ENCODE measurements around the gene MAP1LC3B.

Gene MAP1LC3B

DNA sequence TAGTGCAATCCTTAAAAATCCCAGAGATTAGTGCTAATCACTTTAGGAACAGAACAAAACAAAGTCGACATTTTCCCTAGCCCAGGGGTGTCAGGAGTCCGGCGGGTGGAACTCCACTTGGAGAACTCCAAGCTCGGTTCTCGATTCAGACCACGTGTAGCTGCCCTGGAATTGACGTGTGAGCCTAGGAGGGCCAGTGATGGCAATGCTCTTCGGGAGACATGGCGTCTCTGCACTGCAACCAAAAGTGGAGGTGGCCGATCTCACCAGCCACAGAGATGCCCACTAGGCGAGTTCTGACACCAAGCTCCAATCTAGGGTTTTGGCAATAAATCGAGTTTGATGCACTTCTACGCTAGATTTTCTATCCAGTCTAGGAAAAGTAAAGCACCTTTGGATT lies 17.6 kb downstream of the MAP1LC3B start:
- no peak for DNase-seq (ENCODE audit: low read depth)

DNA sequence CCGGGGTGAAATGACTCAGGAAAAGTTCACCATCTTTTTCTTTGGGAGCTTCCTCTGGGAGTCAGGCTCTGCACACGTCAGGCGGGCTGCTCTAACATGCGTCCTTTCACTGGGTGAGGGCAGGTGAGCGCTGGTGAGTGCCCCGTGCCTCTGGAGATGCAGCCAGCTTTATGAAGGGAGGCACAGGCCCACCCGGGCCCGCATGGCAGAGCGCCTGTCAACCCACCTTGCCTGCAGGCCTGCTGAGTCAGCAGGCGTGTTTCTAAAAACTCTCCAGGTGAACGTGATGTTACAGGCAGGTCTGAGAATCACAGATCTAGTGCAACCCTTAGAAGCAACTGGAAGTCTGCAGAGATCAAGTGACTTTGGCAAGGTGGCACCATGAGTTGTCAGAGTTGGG lies 18.4 kb downstream of the MAP1LC3B start:
- no peak for DNase-seq (ENCODE audit: low read depth)

DNA sequence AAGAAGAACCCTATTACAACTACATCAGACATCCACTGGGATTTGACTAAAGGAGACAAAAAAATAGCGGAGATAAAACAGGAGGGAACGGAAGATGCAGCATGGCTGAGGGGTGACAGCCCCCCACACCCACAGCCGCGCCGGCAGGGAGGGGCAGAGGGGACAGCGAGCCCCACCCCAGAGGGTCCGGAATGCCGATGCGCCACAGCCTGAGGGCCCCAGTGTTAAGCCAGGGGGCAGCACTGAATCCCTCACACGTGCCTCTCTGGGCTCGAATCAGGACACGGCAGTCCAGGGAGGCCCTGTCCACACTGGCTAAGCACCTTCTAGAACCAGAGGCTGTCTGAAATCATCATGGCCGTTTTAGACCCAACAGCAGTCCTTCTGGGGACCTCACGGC lies 18.8 kb downstream of the MAP1LC3B start:
- no peak for DNase-seq (ENCODE audit: low read depth)

DNA sequence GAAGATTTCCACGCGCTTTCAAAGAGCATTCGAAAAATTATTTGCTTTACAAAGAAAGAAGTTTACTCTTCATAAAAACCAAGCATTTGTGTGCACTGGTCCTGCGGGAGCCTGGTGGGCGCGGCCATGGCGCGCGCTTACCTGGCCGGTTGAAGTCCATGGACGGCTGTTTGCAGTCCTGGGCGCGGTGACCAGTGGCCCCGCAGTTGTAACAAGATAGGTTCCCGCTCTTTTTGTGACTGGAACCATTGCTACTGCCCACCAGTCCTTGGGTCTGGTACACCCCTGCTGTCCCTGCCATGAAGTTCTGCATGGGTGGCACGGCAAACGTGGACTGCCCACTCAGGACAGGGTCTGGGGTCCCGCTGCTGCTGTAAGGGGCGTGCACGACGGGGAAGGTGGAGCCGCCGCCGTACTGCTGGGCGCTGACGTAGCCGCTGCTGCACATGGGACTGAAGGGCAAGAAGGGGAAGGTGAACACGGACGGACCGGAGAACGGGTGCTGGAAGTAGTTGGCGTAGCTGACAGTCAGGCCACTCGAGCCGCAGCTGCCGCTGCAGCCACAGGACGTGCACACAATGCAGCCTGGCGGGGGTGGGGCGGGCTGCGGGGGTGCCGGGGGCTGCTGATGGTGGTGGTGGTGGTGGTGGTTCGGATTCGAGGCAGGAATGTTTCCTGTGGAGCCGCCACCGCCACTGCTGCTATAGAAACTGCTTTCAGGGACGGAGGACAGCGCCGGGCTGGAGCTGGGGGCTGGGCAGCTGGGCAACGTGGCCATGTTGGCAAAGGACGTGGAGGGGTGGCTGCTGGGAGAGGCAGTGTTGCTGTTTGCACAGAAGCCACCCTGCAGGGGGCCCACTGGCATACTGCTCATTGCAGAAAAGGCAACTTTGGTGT lies 19.5 kb downstream of the MAP1LC3B start:
- DNase-seq (ENCODE audit: low read depth): no peak

DNA sequence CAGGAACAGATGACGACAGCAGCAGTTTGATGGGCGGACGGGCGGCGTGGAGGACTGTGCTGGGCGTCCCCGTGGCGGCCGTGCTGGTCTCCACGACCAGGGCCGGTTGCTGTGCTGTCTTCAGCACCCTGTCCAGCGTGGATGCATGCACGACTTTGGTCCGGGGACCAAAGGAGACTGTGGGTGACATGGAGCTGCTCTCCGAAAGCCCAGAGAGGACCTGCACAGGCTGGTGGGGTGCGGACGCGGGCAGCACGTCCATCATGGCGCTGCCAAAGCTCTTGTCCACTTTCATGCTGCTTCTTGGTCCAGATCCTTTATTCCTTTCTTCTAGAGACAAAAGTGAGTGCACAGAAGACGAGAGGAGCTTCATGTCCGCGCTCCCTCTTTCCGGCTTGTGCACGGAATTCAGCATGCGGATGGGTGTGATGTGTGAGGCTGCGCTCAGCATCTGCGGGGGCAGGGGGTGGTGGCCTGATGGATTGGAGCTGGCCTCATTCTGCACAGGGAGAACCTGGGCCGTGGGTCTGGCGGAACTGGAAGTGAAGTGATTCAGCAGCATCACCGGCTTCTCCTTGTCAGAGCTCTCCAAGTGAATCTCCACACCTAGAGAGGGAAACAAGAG lies 20.3 kb downstream of the MAP1LC3B start:
- DNase-seq (ENCODE audit: low read depth): no peak

DNA sequence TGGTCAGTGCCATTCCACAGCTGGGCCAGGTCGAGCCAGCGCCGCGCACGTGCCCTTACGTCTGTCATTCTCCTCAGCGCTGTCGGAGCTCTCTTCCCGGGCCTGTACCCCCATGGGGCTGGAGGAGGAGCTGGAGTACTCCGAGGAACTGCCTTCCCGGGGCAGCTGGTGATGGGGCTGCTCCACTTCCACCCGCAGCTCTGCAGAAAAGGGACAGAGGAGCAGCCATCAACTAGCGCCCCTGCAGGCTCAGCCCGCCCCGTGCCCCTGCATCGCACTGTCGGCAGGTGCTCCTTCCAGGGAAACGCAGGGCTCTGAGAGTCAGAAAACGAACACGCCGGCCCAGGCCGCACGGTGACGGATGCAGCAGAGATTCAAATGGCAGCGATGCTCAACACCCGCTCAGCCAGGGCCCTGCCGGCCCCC lies 20.9 kb downstream of the MAP1LC3B start:
- DNase-seq (ENCODE audit: low read depth): no peak

DNA sequence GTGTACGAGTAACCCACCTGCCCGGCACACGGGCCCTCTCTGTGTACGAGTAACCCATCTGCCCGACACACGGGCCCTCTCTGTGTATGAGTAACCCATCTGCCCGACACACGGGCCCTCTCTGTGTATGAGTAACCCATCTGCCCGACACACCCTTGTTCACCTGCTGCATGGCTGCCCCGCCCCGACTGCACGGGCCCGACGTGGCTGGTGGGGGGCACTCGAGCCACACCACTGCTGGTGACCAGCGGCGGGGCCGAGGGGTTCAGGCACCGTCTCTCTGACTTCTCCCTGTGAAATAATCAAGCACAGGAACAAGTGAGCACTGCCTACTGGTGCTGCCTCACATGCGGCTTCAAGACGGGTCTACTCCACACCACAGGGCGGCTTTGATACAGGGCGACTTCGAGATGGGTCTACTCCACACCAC lies 22.1 kb downstream of the MAP1LC3B start:
- DNase-seq (ENCODE audit: low read depth): no peak

DNA sequence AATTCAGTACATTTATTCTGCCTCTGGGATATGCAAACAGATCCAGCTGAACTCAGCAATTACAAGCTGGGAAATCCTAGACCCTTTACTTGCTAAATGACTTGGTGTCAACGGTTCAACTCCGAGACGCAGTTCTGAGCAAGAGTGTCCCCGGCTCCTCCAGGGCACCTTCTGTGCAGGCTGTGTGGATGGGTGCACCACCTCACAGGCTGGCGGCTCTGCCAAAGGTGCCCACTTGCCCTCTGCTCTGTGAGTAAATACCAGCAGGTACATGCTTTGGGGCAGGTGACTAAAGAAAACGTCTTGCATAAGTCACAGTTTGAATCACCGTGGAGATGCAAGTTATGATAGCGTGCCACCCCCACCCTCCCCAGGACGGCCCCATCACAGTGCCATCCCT lies 23.3 kb downstream of the MAP1LC3B start:
- DNase-seq (ENCODE audit: low read depth): no peak

DNA sequence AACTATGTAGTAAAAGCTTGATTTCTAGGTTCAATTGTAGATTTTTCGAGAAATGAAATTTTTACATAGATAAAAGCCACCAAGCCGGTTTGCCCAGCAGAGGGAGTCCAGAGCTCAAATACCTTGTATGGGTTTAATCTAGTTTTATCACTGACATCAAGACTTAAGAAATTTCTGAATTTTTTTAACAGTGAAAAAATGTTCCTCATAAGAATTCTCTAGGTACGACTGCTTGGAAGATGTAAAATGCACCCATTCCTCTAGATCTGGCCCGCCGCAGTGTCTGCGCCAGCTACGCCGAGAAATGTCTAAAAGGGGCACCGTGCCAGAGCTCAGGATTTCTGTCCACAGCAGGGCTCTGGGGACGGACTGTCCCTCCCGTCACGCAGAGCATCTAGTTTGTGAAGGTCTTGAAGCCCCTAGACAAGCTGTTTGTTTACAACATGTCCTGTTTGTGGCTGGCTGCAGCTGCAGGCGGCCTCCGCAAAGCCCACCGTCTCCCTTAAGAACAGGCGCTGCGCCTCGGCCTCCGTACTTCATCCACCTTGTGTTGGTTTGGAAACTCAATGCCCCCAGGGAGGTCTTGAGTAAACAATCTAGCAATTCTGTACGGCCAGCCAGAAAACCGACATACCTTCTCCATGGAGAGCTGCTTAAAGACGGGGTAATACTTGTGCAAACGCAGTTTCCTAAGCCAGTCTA lies 24.8 kb downstream of the MAP1LC3B start:
- no peak for DNase-seq (ENCODE audit: low read depth)

DNA sequence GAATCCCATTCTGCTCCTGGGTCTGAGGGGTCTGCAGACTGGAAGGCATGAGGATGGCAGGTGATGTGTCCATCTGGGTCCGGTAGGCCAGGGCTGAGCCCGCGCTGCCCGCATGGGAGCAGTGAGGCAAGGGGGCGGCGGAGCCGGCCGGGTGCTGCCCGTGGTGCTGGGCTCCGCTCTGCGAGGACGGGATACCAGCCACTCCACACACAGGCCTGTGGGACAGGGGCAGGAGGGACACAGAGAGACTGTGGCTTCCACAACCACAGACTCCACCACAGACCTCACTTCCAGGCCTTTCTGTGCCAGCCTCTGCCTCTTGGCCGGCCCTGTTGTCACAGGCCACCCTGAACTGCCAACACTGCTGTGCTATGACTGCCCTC lies 25.4 kb downstream of the MAP1LC3B start:
- DNase-seq (ENCODE audit: low read depth): no peak

DNA sequence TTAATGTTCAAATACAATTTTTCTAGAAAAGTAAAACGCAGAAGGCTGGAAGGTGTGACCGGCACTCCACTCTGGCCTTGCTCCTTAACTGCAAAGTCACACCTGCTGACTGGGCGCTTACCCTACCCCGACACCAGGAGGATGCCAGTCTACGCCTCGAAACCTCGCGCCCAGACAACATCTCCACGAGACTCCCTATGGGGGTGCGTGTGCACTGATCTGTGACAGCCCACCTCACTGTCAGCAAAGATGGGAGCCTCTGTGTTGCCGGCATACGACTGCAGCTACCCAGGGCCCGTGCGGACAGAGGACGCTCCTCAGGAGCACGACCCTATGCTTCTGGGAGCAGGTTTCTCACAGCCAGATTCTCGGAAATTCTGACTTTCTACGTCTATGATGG lies 26.1 kb downstream of the MAP1LC3B start:
- DNase-seq (ENCODE audit: low read depth): no peak

DNA sequence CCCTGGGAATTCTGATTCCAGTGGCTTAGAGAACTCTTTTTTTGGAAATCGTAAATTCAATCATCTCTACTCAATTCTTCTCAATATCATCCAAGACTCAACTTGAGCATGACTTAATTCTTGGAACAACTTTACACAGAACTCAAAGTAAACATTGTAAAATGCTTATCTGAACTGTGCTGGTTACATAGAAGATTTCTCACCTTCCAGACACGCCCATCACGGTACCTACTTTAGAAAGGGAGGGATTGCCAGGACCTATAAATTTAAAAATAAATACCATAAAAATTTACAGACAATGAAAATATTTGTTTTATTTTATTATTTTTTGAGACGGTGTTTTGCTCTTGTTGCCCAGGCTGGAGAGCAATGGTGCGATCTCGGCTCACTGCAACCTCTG lies 26.5 kb downstream of the MAP1LC3B start:
- DNase-seq (ENCODE audit: low read depth): no peak

DNA sequence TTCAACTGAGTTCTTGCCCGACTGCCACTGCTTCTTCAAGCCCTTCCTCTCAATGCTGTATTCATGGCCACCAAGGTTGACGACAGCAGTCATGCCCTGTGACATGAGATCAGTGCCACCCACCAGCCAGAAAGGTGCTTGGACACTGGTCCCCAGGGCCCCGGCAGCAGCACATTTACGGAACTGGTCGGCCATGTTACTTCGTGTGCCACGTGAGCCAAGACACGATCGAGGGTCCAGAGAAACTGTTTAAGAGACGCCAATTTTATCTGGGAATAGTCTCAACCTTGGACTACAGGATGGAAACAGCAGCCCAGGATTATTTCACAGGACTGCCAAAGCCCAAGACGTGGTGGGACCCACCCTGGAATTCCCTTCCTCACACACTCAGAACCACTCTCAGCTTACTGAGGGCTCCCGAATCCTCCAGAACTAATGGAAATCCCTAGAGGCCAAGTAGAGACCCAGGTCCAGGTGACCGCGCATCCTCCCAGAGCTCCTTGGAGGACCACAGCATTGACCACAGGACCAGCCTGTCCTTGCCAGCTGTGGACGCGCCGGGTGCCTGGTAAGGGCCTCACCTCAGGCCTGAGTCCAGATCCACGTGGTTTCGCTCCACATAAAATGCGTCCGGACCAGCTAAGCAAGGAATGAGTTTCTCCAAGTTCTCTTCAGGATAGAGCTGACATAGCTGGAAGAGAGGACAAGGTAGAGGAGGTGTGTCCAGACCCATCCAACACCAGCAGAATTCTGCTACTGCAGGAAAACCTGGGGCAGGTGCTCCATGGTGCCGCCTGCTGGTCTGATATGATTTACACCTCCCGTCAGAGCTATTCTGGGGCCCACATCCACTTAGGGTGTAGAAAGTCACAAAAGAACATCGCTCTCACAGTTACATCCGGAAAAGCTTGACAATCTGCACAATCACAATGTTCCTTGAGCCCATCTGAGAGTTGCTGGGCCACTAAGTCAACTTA lies 28.2 kb downstream of the MAP1LC3B start:
- DNase-seq (ENCODE audit: low read depth): no peak

DNA sequence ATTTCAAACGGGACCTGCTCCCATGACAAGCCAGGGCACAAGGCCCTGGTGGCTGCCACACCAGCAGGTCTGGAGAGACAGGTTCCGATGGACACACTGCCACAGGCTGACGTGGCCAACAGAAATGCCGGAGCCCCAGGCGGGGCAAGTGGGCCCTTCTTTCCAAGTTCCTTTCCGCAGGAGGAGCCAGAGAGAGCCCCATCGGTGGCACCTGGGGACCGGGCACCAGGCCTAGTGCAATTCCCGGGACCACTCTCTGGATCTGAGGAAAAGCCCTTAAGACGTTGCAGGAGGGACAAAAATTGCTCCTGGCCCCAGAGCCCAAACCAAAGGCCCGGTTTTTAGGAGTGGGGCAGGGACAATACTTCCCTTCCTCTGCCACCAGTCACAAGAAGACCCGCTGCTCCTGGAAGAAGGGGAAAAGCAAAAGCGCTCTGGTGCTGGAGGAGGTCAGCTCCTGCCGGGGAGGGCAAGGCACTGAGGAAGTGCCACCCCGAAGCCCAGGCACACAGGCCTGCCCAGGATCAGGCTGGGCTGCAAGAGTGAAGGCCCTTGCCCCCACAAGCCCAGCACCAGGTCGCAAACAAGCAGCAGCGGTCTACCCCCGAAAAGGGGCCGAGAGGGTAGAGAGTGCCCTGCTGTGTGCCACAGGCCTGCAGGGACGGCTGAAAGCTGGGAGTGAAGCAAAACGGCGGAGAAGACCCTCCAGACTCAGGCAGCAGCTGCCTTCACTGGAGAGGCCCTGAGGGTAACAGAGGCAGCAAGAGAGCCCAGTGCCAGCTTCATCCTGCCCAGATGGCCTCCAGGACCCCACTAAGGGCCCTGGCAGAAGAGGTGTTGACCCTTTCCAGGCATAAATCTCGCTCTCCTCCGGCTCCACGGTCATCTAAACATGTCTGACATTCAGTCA lies 29.1 kb downstream of the MAP1LC3B start:
- no peak for DNase-seq (ENCODE audit: low read depth)

DNA sequence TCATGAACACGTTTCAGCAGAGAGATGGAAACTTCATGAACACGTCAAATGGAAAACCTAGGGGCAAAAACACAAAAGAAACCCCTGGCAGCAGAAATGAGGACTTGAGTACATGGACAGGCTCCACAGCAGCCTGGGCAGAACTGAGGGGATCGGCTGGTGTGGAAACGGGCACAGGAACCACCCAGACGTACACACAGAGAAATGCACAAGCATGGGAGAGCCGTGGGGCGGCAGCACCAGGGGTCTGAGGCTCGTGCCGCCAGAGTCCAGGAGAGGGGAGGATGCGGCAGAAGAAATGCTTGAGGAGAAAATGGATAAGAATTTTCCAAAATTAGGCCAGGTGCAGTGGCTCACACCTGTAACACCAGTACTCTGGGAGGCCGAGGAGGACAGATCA lies 30.0 kb downstream of the MAP1LC3B start:
- no peak for DNase-seq (ENCODE audit: low read depth)

DNA sequence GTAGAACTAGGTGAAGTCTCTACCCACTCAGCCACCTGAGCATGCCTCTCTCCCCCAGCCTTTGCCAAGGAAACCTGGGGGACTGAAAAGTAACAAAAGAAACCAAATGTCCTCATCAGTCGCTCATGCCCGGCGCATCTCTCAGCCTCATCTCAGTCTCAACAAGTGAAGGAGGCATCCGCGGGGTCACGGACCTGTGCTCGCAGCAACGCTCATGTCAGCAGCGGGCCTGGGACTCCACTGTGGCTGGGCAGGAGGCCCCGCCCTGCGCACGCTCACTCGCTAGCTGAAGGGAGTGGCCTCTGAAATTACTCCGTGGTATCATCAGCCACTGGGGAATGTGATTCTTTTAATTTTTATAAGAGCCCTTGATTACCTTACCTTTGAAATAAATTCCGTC lies 31.3 kb downstream of the MAP1LC3B start:
- no peak for DNase-seq (ENCODE audit: low read depth)

DNA sequence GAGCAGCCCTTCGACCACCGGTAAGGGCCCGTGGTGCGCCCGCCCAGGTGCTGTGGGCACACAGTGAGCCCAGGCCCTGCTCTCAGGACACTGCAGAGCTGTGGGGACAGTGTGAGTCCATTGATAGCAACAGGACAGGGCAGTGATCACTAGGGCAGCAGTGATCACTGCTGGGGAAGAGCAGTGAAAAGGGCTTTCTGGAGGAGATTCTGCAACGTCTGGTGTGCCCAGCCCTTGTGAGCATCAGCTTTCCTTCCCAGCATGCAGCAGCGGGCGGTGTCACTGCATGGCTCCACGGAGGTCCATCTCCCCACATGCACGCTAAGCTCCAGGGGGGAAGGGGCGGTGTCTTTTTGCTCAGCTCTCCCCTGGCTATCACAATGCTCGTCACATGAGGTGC lies 32.1 kb downstream of the MAP1LC3B start:
- no peak for DNase-seq (ENCODE audit: low read depth)

DNA sequence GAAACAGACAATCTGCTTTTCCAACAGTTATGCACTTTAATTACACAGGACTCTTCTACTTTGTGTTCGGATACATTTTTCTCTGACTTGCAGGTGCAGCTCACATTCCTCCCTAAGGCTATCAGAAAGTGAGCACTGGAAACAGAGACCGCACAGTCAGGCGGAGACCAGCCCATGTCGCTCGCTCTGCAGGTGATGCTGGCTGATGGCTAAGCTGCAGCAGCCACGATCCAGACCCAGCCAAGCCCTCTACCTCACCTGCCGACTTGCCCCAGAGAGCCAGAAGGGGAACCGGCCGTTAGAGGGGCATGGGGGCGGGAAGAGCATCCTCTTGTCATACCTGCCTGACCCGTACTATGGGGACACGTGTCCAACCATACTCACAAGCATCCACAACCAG lies 33.8 kb downstream of the MAP1LC3B start:
- DNase-seq (ENCODE audit: low read depth): no peak

DNA sequence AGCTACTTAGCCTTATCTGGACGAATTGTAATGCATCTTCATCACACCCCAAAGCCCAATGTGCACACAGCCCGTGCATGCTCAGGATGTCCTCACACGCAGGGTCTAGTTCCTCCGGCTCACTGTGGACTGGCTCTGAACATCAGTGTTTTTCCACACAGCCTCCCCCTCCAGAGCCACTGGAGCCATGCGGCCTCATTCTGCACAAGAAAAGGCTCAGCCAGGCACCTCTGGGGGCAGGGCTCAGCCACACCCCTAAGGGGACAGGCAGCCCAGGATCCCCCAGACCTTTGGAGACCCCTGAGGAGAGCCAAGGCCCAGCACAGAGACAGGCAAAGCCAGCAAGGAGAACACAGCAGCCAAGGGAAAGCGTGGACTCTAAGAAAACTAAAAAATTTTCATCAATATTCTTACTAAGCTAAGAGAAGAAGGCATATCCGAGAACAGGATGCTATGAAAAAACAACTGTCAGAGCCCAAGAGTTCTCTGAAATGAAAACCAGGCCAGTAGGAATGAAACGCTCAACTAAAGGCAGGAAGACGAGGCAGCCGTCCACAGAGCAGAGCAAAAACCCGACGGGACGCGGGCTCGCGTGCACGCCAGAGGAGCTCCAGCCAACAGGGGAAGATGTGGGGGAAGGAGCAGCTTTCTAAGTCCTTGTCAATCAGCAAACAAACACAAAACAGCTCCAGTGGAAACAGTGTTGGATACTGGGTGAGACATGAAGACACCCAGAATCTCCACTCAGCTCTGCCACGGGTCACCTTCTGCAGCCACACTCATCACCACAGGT lies 34.5 kb downstream of the MAP1LC3B start:
- no peak for DNase-seq (ENCODE audit: low read depth)

DNA sequence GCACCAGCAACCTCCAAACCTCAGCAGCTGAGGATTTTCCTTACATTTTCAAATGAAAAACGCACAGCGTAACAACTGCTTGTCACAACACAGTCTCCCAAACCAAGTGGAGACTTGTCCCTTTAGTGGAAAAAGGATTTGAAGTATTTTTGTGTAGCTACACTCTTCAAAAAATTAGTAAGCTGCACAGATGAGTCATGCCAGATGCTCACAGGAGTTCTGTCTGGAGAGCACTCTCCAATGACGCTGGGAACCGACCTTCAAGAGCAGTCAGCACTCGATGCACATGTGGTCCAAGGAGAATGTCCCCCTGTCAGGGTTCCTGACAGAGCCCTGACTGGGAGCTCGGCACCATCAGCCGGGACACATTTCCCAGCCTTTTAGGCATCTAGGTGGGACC lies 39.8 kb downstream of the MAP1LC3B start:
- no peak for DNase-seq (ENCODE audit: low read depth)
